NT2/D1 (cell line): ENCODE data around the gene CCDC54.

Source experiments
- SUZ12 ChIP-seq: IDR thresholded peaks from 2 replicates; pipeline ENCODE4 v1.6.1; 2011; ENCODE audit not compliant: insufficient read length, insufficient read depth; ENCODE audit errors: extremely low read depth
- YY1 ChIP-seq: IDR thresholded peaks from 2 replicates; pipeline ENCODE4 v1.6.1; 2011; ENCODE audit not compliant: insufficient read length, insufficient read depth
- ZNF274 ChIP-seq: IDR thresholded peaks from 2 replicates; pipeline ENCODE4 v1.6.1; 2011; ENCODE audit warnings: mild to moderate bottlenecking, low read depth, low read length

- TF ChIP-seq ZNF274, result no peak
- TF ChIP-seq YY1, result no peak
- TF ChIP-seq SUZ12, result no peak
These were observed 7.7 kb downstream of the CCDC54 start for GRCh38 chr3:107384907-107385306.
